HAP-1 (cell line): ENCODE data around the gene MAPK8IP3.

Experiments used
- DNase-seq, 2 experiments: peaks; one replicate each; pipeline ENCODE4 v3.0.0-alpha.2; 2016 to 2020; ENCODE audit warnings: low spot score in 2 of 2
- H3K27me3 ChIP-seq: fragments of 250-450 bp; sonication (Bioruptor Pico); 2 replicates; pipeline ENCODE4 v1.5.1; 2020; ENCODE audit warnings: low read depth, mild to moderate bottlenecking, moderate library complexity
- H3K36me3 ChIP-seq: fragments of 250-450 bp; sonication (Bioruptor Pico); replicated peaks from 2 replicates; pipeline ENCODE4 v1.5.1; 2020; ENCODE audit warnings: mild to moderate bottlenecking
- H3K4me1 ChIP-seq: fragments of 250-450 bp; sonication (Bioruptor Pico); 2 replicates; pipeline ENCODE4 v1.5.1; 2020; ENCODE audit warnings: mild to moderate bottlenecking
- H3K4me3 ChIP-seq: fragments of 250-450 bp; sonication (Bioruptor Pico); 2 replicates; pipeline ENCODE4 v1.5.1; 2020; ENCODE audit warnings: mild to moderate bottlenecking, moderate library complexity
- H3K9me3 ChIP-seq: fragments of 250-450 bp; sonication (Bioruptor Pico); 2 replicates; pipeline ENCODE4 v1.5.1; 2020; ENCODE audit warnings: mild to moderate bottlenecking, moderate library complexity
- in situ Hi-C: fragments of 300-500 bp; cut with MboI; formaldehyde crosslinking; loops from 3 replicates; pipeline ENCODE4 v1.14.3; 2020; ENCODE audit warnings: low sequenced_read_pairs, inconsistent platforms, mixed read lengths

Gene MAPK8IP3

GRCh38 chr16:1670371-1670770, 35.6 kb upstream of the MAPK8IP3 start:
- Histone ChIP-seq H3K4me1 (no peaks in the 10 kb centered on the region), H3K4me3 (no peak overlapping the region), H3K36me3 (peaks cover 80% of the 10 kb centered on the region), H3K27me3 (no peaks in the 10 kb centered on the region), H3K9me3 (no peaks in the 10 kb centered on the region)
- in situ Hi-C loops: no loop called here
- no peak for DNase-seq

GRCh38 chr16:1670866-1671265, 35.1 kb upstream of the MAPK8IP3 start:
- Histone ChIP-seq H3K4me3 (no peak overlapping the region), H3K4me1 (no peaks in the 10 kb centered on the region), H3K9me3 (no peaks in the 10 kb centered on the region), H3K27me3 (no peaks in the 10 kb centered on the region), H3K36me3 (peaks cover 77% of the 10 kb centered on the region)
- in situ Hi-C loops: no loop called here
- DNase-seq: no peak

- Histone ChIP-seq H3K36me3 (peaks cover 57% of the 10 kb centered on the region), H3K4me3 (no peak overlapping the region), H3K9me3 (no peaks in the 10 kb centered on the region), H3K4me1 (peaks cover 3% of the 10 kb centered on the region; the same call in 1 of the 2 replicates), H3K27me3 (no peaks in the 10 kb centered on the region)
- in situ Hi-C loops: no loop called here
- DNase-seq: no peak
These were observed 32.4 kb upstream of the MAPK8IP3 start for GRCh38 chr16:1673424-1674151.

- H3K27me3 ChIP-seq: no peaks in the 10 kb centered on the region
- H3K36me3 ChIP-seq: peaks cover 50% of the 10 kb centered on the region
- no peaks in the 10 kb centered on the region for H3K9me3 ChIP-seq
- in situ Hi-C loops: no loop called here
- H3K4me3 ChIP-seq: no peak overlapping the region
- H3K4me1 ChIP-seq: peaks cover 8% of the 10 kb centered on the region
- no peak for DNase-seq
These were observed 31.7 kb upstream of the MAPK8IP3 start for GRCh38 chr16:1674306-1674705.

GRCh38 chr16:1674751-1675664, 31.0 kb upstream of the MAPK8IP3 start:
- Histone ChIP-seq H3K27me3 (no peaks in the 10 kb centered on the region), H3K4me1 (peaks cover 15% of the 10 kb centered on the region), H3K9me3 (no peaks in the 10 kb centered on the region), H3K4me3 (no peak overlapping the region), H3K36me3 (peaks cover 49% of the 10 kb centered on the region)
- DNase-seq: no peak
- in situ Hi-C loops: no loop called here

GRCh38 chr16:1676661-1677060, 29.3 kb upstream of the MAPK8IP3 start:
- DNase-seq: no peak
- Histone ChIP-seq H3K36me3 (peaks cover 42% of the 10 kb centered on the region), H3K4me3 (no peak overlapping the region), H3K4me1 (peaks cover 20% of the 10 kb centered on the region), H3K9me3 (no peaks in the 10 kb centered on the region), H3K27me3 (no peaks in the 10 kb centered on the region)
- in situ Hi-C loops: no loop called here

GRCh38 chr16:1677339-1677738, 28.7 kb upstream of the MAPK8IP3 start:
- Histone ChIP-seq H3K9me3 (no peaks in the 10 kb centered on the region), H3K36me3 (peaks cover 36% of the 10 kb centered on the region), H3K4me3 (peak overlapping the region; percentile 58), H3K4me1 (peaks cover 20% of the 10 kb centered on the region), H3K27me3 (no peaks in the 10 kb centered on the region)
- in situ Hi-C loops: no loop called here
- no peak for DNase-seq

GRCh38 chr16:1677942-1678499, 28.0 kb upstream of the MAPK8IP3 start, which contains the start of gene JPT2:
TSS of gene JPT2 (plus strand) at chr16:1678279. CDS start at chr16:1678313, 34 bp downstream.
- Histone ChIP-seq H3K36me3 (peaks cover 32% of the 10 kb centered on the region), H3K4me3 (peak within 1 kb of the TSS; percentile 58), H3K9me3 (no peaks in the 10 kb centered on the region), H3K4me1 (peaks cover 20% of the 10 kb centered on the region), H3K27me3 (no peaks in the 10 kb centered on the region)
- in situ Hi-C loops: no loop called here
- peak; percentile 91 to 97 for DNase-seq

- in situ Hi-C loops: no loop called here
- Histone ChIP-seq H3K9me3 (no peaks in the 10 kb centered on the region), H3K4me3 (peak overlapping the region; percentile 58), H3K27me3 (no peaks in the 10 kb centered on the region), H3K36me3 (peaks cover 34% of the 10 kb centered on the region), H3K4me1 (peaks cover 20% of the 10 kb centered on the region)
- peak in 1 of 2 experiments; percentile 50 for DNase-seq
These were observed 27.4 kb upstream of the MAPK8IP3 start for GRCh38 chr16:1678500-1679098.

- Histone ChIP-seq H3K9me3 (no peaks in the 10 kb centered on the region), H3K27me3 (no peaks in the 10 kb centered on the region), H3K4me3 (peak overlapping the region; percentile 58), H3K4me1 (peaks cover 20% of the 10 kb centered on the region), H3K36me3 (peaks cover 33% of the 10 kb centered on the region)
- in situ Hi-C loops: no loop called here
- no peak for DNase-seq
These were observed 25.6 kb upstream of the MAPK8IP3 start for GRCh38 chr16:1680361-1680760.

GRCh38 chr16:1681032-1681431, 25.0 kb upstream of the MAPK8IP3 start:
- peaks cover 20% of the 10 kb centered on the region for H3K4me1 ChIP-seq
- in situ Hi-C loops: no loop called here
- H3K27me3 ChIP-seq: no peaks in the 10 kb centered on the region
- peak in 1 of 2 experiments; percentile 53 for DNase-seq
- peaks cover 37% of the 10 kb centered on the region for H3K36me3 ChIP-seq
- no peak overlapping the region for H3K4me3 ChIP-seq
- H3K9me3 ChIP-seq: no peaks in the 10 kb centered on the region

GRCh38 chr16:1687427-1688316, 18.3 kb upstream of the MAPK8IP3 start:
- no peaks in the 10 kb centered on the region for H3K4me1 ChIP-seq
- no peak for DNase-seq
- H3K27me3 ChIP-seq: no peaks in the 10 kb centered on the region
- in situ Hi-C loops: no loop called here
- no peaks in the 10 kb centered on the region for H3K9me3 ChIP-seq
- H3K4me3 ChIP-seq: no peak overlapping the region
- peaks cover 84% of the 10 kb centered on the region for H3K36me3 ChIP-seq
